Gastrocnemius medialis (tissue), 4 donors: Measurements from ENCODE around the gene PEMT.

ENCODE experiments used
- POLR2A ChIP-seq, 2 donors: fragments of 450-650 bp; IDR thresholded peaks; one replicate each; pipeline ENCODE4 v1.6.1; 2017; ENCODE audit warnings: antibody characterized with exemption in 2 of 2, mild to moderate bottlenecking in 2 of 2, moderate library complexity in 2 of 2
- TF ChIP-seq, protein P1 (sequence below), 5 experiments: fragments of 450-650 bp in 3 of 5; fragments of 200-600 bp in 2 of 5; sonication (generic) in 2 of 5; IDR thresholded peaks in 4 of 5; conservative IDR thresholded peaks in 1 of 5; 1 replicate in 4 of 5; 2 replicates in 1 of 5; pipeline ENCODE4 v1.5.1; 2016 to 2019; ENCODE audit warnings: antibody characterized with exemption in 5 of 5, mild to moderate bottlenecking in 3 of 5, moderate library complexity in 3 of 5

DNA sequence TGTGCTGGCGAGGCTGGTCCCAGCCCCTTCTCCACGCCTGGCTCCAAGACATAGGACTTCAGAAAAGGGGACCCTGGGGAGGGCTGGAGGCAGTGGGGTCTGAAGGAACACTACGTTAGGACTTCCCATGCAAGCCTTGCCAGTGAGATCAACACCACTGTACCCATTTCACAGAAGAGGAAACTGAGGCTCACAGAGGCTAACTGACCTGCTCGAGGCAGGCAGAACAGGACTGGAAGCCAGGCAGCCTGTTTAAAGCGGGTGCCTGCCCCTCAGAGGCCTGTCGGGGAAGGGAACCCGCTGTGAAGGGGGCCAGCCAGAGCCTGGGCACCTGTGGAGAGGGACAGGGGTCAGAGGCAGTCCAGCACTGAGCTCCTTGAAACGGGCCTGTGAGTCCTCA, 32.3 kb downstream of the PEMT start:
- TF ChIP-seq, protein P1, sequence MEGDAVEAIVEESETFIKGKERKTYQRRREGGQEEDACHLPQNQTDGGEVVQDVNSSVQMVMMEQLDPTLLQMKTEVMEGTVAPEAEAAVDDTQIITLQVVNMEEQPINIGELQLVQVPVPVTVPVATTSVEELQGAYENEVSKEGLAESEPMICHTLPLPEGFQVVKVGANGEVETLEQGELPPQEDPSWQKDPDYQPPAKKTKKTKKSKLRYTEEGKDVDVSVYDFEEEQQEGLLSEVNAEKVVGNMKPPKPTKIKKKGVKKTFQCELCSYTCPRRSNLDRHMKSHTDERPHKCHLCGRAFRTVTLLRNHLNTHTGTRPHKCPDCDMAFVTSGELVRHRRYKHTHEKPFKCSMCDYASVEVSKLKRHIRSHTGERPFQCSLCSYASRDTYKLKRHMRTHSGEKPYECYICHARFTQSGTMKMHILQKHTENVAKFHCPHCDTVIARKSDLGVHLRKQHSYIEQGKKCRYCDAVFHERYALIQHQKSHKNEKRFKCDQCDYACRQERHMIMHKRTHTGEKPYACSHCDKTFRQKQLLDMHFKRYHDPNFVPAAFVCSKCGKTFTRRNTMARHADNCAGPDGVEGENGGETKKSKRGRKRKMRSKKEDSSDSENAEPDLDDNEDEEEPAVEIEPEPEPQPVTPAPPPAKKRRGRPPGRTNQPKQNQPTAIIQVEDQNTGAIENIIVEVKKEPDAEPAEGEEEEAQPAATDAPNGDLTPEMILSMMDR (IDR thresholded peaks at IDR 0.05 in 4 of 5, conservative IDR thresholded peaks at IDR 0.05 in 1 of 5): no peak
- no peak for TF ChIP-seq POLR2A (IDR thresholded peaks at IDR 0.05)
